HUES6 (cell line): ENCODE results near the gene ATP5F1D.

Experiments
- H3K27ac ChIP-seq: 2 replicates; pipeline ENCODE4 v1.7.0; 2013; ENCODE audit warnings: low read depth, mild to moderate bottlenecking, low read length, inconsistent platforms
- H3K27me3 ChIP-seq: 2 replicates; pipeline ENCODE4 v1.6.1; 2013; ENCODE audit warnings: low read length; ENCODE audit not compliant: control insufficient read depth, insufficient read depth
- H3K36me3 ChIP-seq: 2 replicates; pipeline ENCODE4 v1.6.1; 2013; ENCODE audit warnings: low read length; ENCODE audit not compliant: control insufficient read depth, insufficient read depth
- H3K4me1 ChIP-seq: 2 replicates; pipeline ENCODE4 v1.6.1; 2013; ENCODE audit warnings: low read length; ENCODE audit not compliant: control insufficient read depth, insufficient read depth
- H3K4me3 ChIP-seq: 2 replicates; pipeline ENCODE4 v1.5.1; 2013; ENCODE audit warnings: low read depth, low read length
- H3K9ac ChIP-seq: one replicate; pipeline ENCODE4 v1.6.1; 2013; ENCODE audit warnings: mild to moderate bottlenecking, low read length
- H3K9me3 ChIP-seq: 2 replicates; pipeline ENCODE4 v1.6.1; 2013; ENCODE audit warnings: low read depth, low read length; ENCODE audit not compliant: control insufficient read depth, insufficient read depth

Gene ATP5F1D

DNA sequence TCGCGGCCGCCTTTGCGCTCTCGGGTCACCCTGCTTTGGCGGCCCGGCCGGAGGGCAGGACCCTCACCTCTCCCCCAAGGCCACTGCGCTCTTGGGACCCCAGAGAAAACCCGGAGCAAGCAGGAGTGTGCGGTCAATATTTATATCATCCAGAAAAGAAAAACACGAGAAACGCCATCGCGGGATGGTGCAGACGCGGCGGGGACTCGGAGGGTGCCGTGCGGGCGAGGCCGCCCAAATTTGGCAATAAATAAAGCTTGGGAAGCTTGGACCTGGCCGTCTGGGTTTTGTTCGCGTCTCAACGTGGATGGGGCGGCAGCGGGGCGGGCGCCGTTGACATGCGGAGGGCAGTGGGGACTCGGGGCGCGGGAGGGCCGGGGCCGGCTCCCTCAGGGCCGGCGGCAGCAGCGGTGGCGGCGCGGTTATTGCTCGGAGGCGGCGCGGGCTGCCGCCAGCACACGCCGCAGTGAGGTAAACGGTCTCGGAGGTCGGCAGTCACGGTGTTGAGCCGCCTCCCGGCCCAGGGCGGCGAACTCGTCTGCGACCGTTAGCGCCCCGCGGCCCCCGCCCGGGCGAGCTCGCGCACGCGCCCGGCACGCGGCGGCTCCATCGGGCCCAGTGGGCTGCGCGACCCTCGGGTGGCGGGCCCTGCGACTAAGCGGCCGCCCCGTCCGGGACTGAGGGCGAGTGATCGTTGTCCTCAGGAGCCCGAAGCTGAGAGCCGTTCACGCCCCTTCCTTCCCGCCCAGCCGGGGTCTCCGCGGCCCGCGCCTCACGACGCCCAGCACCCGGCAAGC, 13.2 kb upstream of the ATP5F1D start:
- no peak overlapping the region for H3K27ac ChIP-seq
- H3K9me3 ChIP-seq, result no peaks in the 10 kb centered on the region
- H3K27me3 ChIP-seq, result no peaks in the 10 kb centered on the region
- no peak overlapping the region for H3K9ac ChIP-seq
- H3K36me3 ChIP-seq, result peaks cover 54% of the 10 kb centered on the region
- no peaks in the 10 kb centered on the region for H3K4me1 ChIP-seq
- H3K4me3 ChIP-seq, result no peak overlapping the region

DNA sequence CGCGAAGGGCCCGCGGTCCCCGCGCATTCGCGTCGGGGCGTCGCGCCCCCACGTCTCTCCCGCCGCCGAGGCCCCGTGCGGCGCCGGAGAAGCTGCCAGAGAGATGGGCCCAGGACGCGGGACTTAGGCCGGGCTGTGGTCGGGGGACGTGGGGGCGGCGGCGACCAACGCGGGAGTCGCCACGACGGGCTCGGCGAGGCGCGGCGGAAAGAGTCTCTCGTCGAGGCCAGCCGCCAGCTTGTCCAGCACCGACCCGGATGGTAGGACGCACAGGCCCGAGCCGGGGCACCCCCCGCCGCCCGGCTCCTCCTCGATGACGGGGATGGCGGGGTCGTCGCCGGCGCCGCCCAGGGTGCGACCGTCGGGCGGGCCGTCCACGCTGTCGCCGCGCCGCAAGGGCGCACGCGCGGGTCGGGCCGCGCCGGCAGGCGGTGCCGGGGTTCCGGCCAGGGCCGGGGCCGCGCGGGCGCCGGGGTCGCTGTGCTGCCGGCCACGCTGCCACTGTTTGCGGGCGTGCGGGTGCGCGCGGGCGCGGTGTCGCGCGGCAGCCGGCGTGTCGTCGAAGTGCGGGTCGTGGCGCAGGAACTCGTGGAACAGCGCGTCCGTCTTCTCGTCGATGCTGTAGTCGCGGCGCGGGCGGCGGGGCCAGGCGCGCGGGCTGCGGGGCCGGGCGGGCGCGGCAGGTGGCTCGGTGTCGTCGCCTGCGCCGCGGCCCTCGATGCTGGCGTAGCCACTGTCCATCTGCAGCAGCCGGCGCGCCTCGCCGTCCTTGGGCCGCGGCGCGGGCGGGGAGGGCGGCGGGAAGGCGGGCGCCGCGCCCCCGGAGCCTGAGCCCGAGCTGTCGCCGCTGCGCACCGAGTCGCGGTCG, 12.3 kb upstream of the ATP5F1D start:
- H3K4me3 ChIP-seq, result no peak overlapping the region
- H3K36me3 ChIP-seq, result peaks cover 60% of the 10 kb centered on the region
- H3K27ac ChIP-seq, result no peak overlapping the region
- H3K9me3 ChIP-seq, result no peaks in the 10 kb centered on the region
- no peaks in the 10 kb centered on the region for H3K27me3 ChIP-seq
- no peak overlapping the region for H3K9ac ChIP-seq
- H3K4me1 ChIP-seq, result no peaks in the 10 kb centered on the region

DNA sequence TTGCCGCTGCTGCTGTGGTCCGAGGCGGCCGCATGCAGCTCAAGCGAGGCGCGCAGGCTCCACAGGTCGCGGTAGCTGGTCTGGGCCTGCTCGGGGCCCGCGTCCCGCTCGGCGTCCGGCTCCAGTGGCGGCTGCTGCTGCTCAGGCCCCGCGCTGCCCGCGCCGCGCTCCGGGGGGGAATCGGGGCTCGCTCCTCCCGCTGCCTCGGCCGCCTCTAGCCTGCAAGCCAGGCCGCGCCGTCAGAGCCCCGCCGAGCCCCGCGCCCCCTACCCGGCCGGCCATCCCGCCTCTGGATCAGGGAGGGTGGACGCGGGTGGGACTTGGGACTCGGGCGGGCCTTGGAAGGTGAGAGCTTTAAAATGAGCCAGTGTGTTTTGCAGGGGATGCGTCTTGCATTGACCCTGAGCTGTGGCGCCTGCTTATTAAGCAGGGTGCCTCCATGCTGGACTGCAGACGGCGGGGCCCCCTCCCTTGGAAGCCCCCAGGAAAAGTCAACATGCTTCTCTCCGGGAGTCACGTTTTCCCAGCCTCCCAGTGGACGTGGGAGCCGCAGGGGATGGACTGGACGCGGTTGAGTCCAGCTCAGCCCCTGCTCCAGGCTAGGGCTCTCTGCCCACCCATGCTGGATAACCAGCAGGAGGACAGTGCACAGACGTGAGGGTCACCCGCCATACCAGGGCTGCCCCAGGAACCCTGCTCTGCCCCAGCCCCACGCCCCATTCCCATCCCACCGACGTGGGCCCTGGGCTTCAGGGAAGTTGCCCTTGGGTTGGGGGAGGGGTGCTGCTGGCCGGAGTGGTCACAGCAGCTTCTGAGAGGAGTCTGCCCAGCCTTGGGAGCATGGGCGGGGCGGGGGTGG, 11.4 kb upstream of the ATP5F1D start:
- Histone ChIP-seq H3K9me3 (no peaks in the 10 kb centered on the region), H3K27ac (no peak overlapping the region), H3K4me1 (no peaks in the 10 kb centered on the region), H3K4me3 (no peak overlapping the region), H3K27me3 (no peaks in the 10 kb centered on the region), H3K36me3 (peaks cover 60% of the 10 kb centered on the region), H3K9ac (no peak overlapping the region)

DNA sequence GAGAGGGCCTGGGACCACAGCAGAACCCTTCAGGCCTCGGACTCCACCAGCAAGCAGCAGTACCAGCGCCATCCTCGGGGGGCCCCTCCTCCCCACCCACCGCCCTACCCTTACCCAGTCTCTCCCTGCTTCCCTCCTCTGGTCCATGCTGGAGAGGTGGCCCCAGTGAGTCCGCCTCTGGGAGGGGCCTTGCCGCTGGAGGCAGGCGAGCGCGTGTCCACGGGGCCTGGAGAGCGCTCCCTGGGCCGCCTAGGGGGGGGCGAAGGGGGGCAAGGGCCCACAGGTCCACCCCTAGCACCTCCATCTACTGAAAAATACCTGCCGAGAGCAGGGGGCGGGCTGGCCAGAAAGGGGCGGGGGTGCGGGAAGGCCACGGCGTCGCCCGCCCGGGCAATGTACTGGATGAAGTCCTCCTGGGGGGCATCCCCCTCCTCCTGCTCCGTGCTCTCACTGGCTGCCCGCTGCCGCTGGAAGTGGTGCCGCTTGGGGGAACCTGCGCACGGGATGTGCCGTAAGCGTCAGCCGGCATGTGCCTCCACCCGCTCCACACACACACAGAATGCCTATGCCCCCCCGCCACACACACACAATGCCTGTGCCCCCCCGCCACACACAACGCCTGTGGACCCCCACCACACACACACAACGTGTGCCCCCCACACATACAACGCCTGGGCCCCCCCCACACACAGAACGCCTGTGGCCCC, 10.6 kb upstream of the ATP5F1D start:
- H3K27me3 ChIP-seq, result no peaks in the 10 kb centered on the region
- no peaks in the 10 kb centered on the region for H3K4me1 ChIP-seq
- H3K4me3 ChIP-seq, result no peak overlapping the region
- peaks cover 62% of the 10 kb centered on the region for H3K36me3 ChIP-seq
- H3K9me3 ChIP-seq, result no peaks in the 10 kb centered on the region
- H3K9ac ChIP-seq, result no peak overlapping the region
- no peak overlapping the region for H3K27ac ChIP-seq

DNA sequence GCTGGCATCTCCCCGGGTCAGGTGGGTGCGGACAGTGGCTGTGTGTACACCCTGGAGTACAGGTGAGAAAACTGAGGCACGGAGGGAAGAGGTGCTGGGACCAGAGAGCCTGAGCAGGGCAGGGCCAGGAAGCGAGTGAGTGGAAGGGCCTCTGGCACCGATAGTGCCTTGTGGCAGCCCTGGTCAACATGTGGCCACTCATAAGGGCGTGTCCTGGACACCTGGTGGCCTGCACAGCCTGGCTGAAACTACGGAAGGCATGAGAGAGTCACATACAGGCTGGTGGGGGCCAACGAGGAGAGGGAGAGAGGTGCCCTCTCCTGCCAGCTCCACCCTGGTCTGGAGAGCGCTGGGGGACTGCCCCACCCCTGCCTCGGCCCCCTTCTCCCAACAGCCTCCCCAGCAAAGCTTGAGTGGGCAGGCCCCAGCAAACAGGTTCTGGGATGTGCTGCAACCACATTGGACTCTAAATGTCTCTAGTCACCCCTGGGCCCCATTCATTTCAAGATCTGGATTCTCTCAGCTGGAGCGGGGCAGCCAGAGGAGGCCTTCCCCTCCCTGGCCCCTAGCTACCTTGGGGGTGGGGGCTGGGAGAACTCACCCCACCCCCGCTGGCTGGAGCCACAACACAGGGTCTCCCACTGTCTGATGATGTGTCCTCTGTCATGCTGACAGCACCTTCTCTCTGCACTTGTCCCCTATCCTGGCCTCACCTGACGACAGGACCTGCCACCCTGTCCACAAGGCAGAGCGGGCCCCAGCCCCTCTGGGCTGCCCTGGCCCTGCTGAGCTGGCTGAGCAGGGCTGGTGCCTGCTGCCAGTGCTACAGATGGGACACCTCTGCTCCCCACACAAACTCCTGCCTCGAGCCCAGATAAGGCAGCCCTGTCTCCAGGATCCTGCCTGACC, 9.6 kb upstream of the ATP5F1D start:
- no peak overlapping the region for H3K4me3 ChIP-seq
- no peaks in the 10 kb centered on the region for H3K27me3 ChIP-seq
- H3K36me3 ChIP-seq, result peaks cover 53% of the 10 kb centered on the region
- H3K27ac ChIP-seq, result no peak overlapping the region
- no peak overlapping the region for H3K9ac ChIP-seq
- no peaks in the 10 kb centered on the region for H3K9me3 ChIP-seq
- H3K4me1 ChIP-seq, result peaks cover 5% of the 10 kb centered on the region; the same call in 1 of the 2 replicates

DNA sequence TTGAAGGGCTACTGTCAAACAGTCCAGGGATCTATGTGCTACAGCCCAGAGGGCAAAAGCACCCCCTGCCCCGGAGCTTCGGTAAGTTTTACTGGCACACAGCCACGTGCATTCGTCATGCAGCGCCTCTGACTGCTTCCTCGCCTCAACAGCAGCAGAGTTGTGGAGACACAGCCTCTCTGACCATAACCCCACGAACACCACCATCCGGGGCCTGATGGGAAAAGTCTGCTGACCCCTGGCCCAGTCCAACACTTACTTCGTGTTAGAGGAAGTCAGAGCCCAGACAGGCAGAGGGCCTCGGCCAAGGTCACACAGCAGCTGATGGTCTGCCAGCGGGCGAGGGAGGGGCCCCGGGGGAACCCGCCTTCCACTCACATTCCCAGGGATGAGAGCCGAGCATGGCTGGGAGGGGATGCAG, 8.9 kb upstream of the ATP5F1D start:
- no peak overlapping the region for H3K9ac ChIP-seq

DNA sequence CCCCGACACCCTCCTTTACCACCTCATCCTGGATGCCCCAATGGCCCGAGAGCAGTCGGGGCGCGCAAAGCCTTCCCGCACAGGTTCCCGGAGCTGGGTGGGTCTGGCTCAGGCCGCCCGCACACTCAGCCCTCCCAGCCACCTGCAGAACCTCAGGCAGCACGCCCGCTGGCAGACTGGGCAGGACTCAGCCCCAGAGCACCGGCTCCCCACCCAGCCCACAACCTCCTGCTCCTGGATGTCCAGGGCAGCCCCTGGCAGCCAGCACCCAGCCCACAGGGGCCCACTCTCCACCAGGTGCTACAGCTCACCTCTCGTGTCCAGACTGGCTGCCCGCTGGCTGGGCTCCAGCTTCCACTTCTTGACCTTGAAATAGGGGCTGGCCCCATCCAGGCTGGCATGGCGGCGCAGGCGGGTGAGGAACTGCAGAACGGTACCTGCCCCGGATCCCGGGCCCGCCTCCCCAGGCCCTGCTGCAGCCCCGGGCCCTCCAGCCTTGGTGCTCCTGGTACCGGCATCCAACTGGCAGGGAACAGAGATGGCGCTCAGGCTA, 8.4 kb upstream of the ATP5F1D start:
- peaks cover 5% of the 10 kb centered on the region; the same call in 1 of the 2 replicates for H3K4me1 ChIP-seq
- no peaks in the 10 kb centered on the region for H3K9me3 ChIP-seq
- H3K27me3 ChIP-seq, result no peaks in the 10 kb centered on the region
- H3K9ac ChIP-seq, result no peak overlapping the region
- H3K27ac ChIP-seq, result no peak overlapping the region
- no peak overlapping the region for H3K4me3 ChIP-seq
- peaks cover 47% of the 10 kb centered on the region for H3K36me3 ChIP-seq

More for the DNA sequence above, 8.9 kb upstream of the ATP5F1D start:
- Histone ChIP-seq H3K27ac (no peak overlapping the region), H3K9me3 (no peaks in the 10 kb centered on the region), H3K4me1 (peaks cover 5% of the 10 kb centered on the region; the same call in 1 of the 2 replicates), H3K36me3 (peaks cover 49% of the 10 kb centered on the region), H3K4me3 (no peak overlapping the region), H3K27me3 (no peaks in the 10 kb centered on the region)

DNA sequence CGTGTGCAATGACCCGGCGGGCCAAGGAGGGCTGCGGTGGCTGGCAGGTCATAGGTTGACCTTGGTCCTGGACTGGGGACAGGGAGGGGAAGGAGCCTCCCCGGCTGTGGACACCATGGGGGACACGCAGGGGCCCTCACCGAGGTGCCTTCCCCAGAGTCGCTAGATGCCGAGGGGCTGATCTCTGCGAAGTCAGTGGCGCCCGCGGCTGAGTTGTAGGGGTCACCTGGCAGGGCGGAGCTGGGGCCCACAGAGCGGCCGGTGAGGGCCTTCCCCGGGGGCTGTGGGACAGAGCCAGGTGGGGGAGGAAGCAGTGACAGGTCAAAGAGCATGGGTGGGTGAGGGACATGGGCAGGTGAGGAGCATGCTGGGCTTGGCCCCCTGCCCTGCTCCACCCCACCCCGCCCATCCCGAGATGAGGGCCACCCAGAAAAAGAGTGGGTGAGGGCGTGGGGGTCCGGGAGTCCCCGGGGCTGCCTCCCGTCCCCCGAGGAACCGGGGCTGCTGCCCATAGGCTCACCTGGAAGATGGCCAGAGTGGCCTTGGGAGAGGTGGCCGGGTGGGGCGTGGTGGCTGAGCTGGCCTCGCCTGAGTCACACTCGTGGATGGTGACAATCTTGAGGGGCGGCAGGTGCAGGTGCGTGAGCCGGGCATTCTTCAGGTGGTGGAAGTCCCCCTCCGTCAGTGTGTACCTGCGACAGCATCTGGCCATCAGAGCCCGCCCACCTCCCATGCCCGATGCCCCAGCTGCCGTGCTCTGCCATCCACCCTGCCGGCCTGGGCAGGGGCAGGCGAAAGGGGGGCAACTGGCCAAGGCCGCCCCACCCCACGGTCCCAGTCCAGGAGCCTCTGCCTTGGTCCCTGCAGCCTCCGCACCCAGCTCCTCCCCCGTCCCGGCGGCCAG, 7.2 kb upstream of the ATP5F1D start:
- no peak overlapping the region for H3K27ac ChIP-seq
- no peak overlapping the region for H3K9ac ChIP-seq
- no peak overlapping the region for H3K4me3 ChIP-seq
- H3K4me1 ChIP-seq, result peaks cover 5% of the 10 kb centered on the region; the same call in 1 of the 2 replicates
- H3K9me3 ChIP-seq, result no peaks in the 10 kb centered on the region
- H3K27me3 ChIP-seq, result no peaks in the 10 kb centered on the region
- peaks cover 46% of the 10 kb centered on the region for H3K36me3 ChIP-seq

DNA sequence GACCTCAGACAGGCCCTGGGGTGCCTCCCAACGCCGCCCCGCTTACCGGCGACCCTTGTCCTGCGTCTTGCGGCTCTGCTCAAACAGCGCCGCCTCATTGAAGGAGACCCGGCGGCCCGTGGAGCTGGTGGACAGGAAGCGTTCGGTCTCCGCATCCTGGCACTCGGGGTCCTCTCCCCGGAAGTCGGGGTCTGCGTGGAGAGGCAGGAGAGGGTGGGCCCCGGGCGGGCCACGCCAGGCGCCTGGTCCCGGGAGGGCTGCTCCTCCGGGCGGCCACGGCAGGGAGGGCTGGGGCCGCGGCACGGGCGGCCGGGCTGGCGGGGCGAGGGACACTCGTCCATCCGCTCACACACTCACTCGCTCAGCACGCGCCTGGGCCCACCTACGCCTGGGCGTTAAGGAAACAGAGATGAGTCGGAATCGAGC, 6.6 kb upstream of the ATP5F1D start:
- Histone ChIP-seq H3K36me3 (peaks cover 46% of the 10 kb centered on the region), H3K9ac (no peak overlapping the region), H3K4me3 (no peak overlapping the region), H3K27ac (no peak overlapping the region), H3K4me1 (peaks cover 11% of the 10 kb centered on the region), H3K9me3 (no peaks in the 10 kb centered on the region), H3K27me3 (no peaks in the 10 kb centered on the region)
